ENCODE measurements around the gene KLHL26. TPM values are rescaled to one million over a fixed set of nuclear protein-coding genes. Genes with fewer than 3 reads are reported as not detected.

KLHL26 gene
- total and polyA plus RNA-seq, 9 of the 15 experiments (the other 6 are each of a cell fraction or from before 2014, with no cell fraction given) = 0.13 to 13.3 (median 1.4) TPM

DNA sequence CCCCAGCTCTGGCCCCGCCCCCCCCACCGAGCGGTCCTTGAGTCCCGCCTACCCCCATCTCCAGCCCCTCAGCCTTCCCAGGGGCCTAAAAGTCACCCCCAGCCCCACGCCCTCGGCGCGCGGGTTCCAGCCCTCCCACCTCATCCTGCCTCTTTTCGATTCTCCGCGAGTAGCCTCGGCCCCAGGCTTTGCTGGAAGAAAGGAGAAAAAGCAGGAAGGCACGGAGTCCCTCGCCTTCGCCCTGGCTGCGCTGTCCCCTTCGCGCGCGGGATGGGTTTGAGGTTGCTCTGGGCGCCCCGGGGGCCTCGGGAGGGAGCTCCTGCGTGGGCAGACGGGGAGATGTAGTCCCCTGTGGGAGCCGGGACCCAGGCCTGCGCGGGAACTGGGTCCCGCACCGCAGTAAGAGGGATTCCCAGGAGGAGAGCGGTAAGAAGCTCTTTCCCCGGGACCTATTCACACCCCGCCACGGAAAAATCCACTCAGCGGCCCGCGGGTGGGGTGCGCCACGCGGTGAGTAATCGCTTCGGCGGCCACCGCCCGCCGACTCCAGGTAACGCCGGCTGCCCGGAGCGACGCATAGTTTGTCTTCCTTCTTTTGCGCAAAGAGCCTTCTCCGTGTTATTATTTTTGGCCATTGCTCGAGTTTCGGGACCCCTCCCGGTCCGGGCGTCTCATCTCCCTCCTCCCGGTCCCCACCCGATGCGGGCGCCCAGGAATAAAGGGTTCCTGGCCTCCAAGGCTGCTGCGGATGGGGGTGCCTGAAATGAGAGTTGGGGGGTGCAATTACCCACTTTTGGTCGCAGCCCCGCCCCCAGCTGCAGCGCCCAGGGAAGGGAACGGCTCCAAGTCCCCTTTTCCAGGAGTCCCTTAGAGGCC, 29.4 kb upstream of the KLHL26 start:
- in situ Hi-C loops (cut with MboI) (no loop called here), intact Hi-C loops (cut with micrococcal nuclease) (no loop called here)
- H3K79me2 ChIP-seq (ENCODE audit: control insufficient read depth, insufficient read depth, low read length) = no peaks in the 10 kb centered on the region
- BruUV-seq (replicated peaks) = no TSS peak
- H3K4me3 ChIP-seq = no peak overlapping the region
- ATAC-seq (no peak), FAIRE-seq (no peak), DNase-seq (ENCODE audit: extremely low read depth in 1 of 4, low spot score in 3 of 4) (peak in 1 of 4 experiments; percentile 37)
- no peak overlapping the region for H3K9ac ChIP-seq (ENCODE audit: insufficient read depth in 1 of 2, low read depth in 2 of 2, low read length in 2 of 2)
- H3K9me3 ChIP-seq (replicated peaks; ENCODE audit: control insufficient read depth, insufficient read depth, low read depth, low read length) = no peaks in the 10 kb centered on the region
- no peaks in the 10 kb centered on the region for H3K9me1 ChIP-seq (ENCODE audit: control insufficient read depth, insufficient read depth, low read length)
- peaks cover 47 to 73% of the 10 kb centered on the region in 2 experiments for H3K27me3 ChIP-seq (ENCODE audit: control insufficient read depth in 2 of 2, insufficient read depth in 2 of 2, low read length in 2 of 2)
- ChIA-PET CTCF (ENCODE audit: low intra/inter-chr PET ratio) (no interaction called here), POLR2A (interaction anchor here (0.7 kb wide), 1 partner anchor 154 kb away, joined by 4 read pairs; no protein-coding TSS in a partner anchor)
- no peak overlapping the region for H2AFZ ChIP-seq (ENCODE audit: low read depth, low read length)
- TF ChIP-seq SAFB (IDR thresholded peaks at IDR 0.05; ENCODE audit: borderline replicate concordance, low read depth, low read length) (peak; percentile 69; the same call in 1 of the 2 replicates), NR4A1 (CRISPR knock-in tag; IDR thresholded peaks at IDR 0.05) (no peak), NR4A1 (tag; IDR thresholded peaks at IDR 0.05) (no peak), STAT6 (CRISPR knock-in tag; IDR thresholded peaks at IDR 0.05) (no peak), VEZF1 (CRISPR knock-in tag; IDR thresholded peaks at IDR 0.05) (0 out of 2 replicates have a peak, but pooled peaks have one; percentile 6), RFX7 (CRISPR knock-in tag; IDR thresholded peaks at IDR 0.05) (no peak), THAP12 (CRISPR knock-in tag; IDR thresholded peaks at IDR 0.05) (no peak), MBD2 (IDR thresholded peaks at IDR 0.05; ENCODE audit: borderline replicate concordance, low read depth) (no peak), TOE1 (IDR thresholded peaks at IDR 0.05; ENCODE audit: borderline replicate concordance) (no peak), TOE1 (CRISPR knock-in tag; IDR thresholded peaks at IDR 0.05; ENCODE audit: borderline replicate concordance, low read depth) (no peak), ZNF584 (CRISPR knock-in tag; IDR thresholded peaks at IDR 0.05; ENCODE audit: low read depth) (no peak), ZNF740 (CRISPR knock-in tag; IDR thresholded peaks at IDR 0.05) (0 out of 2 replicates have a peak, but pooled peaks have one; percentile 31), ZNF740 (tag; IDR thresholded peaks at IDR 0.05) (no peak)
- H4K20me1 ChIP-seq (replicated peaks; ENCODE audit: control insufficient read depth, insufficient read depth, low read length) = peaks cover 32% of the 10 kb centered on the region
- no peaks in the 10 kb centered on the region for H3K36me3 ChIP-seq (ENCODE audit: control insufficient read depth, insufficient read depth, low read length)
- H3K4me1 ChIP-seq (replicated peaks in 1 of 2; ENCODE audit: control insufficient read depth in 2 of 2, insufficient read depth in 2 of 2, low read length in 2 of 2) = peaks cover 0 to 67% of the 10 kb centered on the region in 2 experiments; a peak in 2 of 5 replicates
- H3K4me2 ChIP-seq (ENCODE audit: insufficient read depth, low read length) = no peak overlapping the region
- 4% methylated on average over 47 of the region's 68 CpGs for WGBS (ENCODE audit: insufficient coverage, low coverage, missing lambda C conversion rate)
- no peak overlapping the region for H3K27ac ChIP-seq (ENCODE audit: extremely low read depth, low read depth, low read length)
